CD4-positive, alpha-beta T cell (primary cell): Measurements from ENCODE around the gene LYPD3. TPM values are rescaled to one million over a fixed set of nuclear protein-coding genes. Genes with fewer than 3 reads are reported as not detected.

Experiments used
- ATAC-seq: fragments of 200-7000 bp; cut with Tn5 transposase; one replicate; pipeline ENCODE4 v1.10.0; 2022; ENCODE audit warnings: mild to moderate bottlenecking; ENCODE audit not compliant: poor library complexity
- CTCF ChIA-PET: fragments of 350-600 bp; sonication (Branson Sonifier 250); formaldehyde crosslinking; loops from one replicate; lab custom pipeline; 2021; ENCODE audit warnings: antibody characterized with exemption, inconsistent platforms; lab: Charles Lee
- POLR2A ChIA-PET: fragments of 350-600 bp; sonication (Branson Sonifier 250); formaldehyde crosslinking; loops from one replicate; lab custom pipeline; 2021; ENCODE audit warnings: antibody characterized with exemption, inconsistent platforms; lab: Charles Lee
- DNase-seq, 14 experiments: peaks; one replicate each; pipeline ENCODE4 v3.0.0-alpha.2; 2013 to 2020; ENCODE audit warnings: mixed read lengths in 2 of 14
- H3K27ac ChIP-seq, 2 donors: one replicate each; pipeline versions ENCODE4 v1.5.1 to v1.7.0; 2013; ENCODE audit warnings: low read length in 2 of 2, low read depth in 1 of 2, mild to moderate bottlenecking in 1 of 2
- H3K27me3 ChIP-seq, 2 experiments: 1 replicate in 1 of 2; 2 replicates in 1 of 2; pipeline versions ENCODE4 v1.6.1 to v1.7.0; 2013; ENCODE audit warnings: low read length in 2 of 2, control low read depth in 1 of 2, mild to moderate bottlenecking in 1 of 2, moderate library complexity in 1 of 2; ENCODE audit not compliant: insufficient read depth in 2 of 2, control insufficient read depth in 1 of 2
- H3K36me3 ChIP-seq: one replicate; pipeline ENCODE4 v1.6.1; 2013; ENCODE audit warnings: low read length, control low read depth; ENCODE audit not compliant: insufficient read depth
- H3K4me1 ChIP-seq: one replicate; pipeline ENCODE4 v1.6.1; 2013; ENCODE audit warnings: low read length, control low read depth; ENCODE audit not compliant: insufficient read depth
- H3K4me3 ChIP-seq: one replicate; pipeline ENCODE4 v1.5.1; 2013; ENCODE audit warnings: mild to moderate bottlenecking, low read length, moderate library complexity
- H3K9me3 ChIP-seq, 2 experiments: 1 replicate in 1 of 2; 2 replicates in 1 of 2; pipeline versions ENCODE4 v1.6.1 to v1.7.0; 2013; ENCODE audit warnings: low read length in 2 of 2, mild to moderate bottlenecking in 2 of 2, control low read depth in 1 of 2, moderate library complexity in 1 of 2; ENCODE audit not compliant: control insufficient read depth in 1 of 2, insufficient read depth in 1 of 2
- H3K27ac Mint-ChIP-seq: one replicate; pipeline ENCODE4 v1.8.0; 2020; ENCODE audit warnings: mixed read lengths
- H3K27me3 Mint-ChIP-seq: one replicate; pipeline ENCODE4 v1.8.0; 2021; ENCODE audit warnings: mixed read lengths
- H3K36me3 Mint-ChIP-seq: one replicate; pipeline ENCODE4 v1.8.0; 2021; ENCODE audit warnings: low read depth, mixed read lengths
- H3K4me1 Mint-ChIP-seq: one replicate; pipeline ENCODE4 v1.8.0; 2021; ENCODE audit warnings: low read depth, mixed read lengths
- H3K4me3 Mint-ChIP-seq: one replicate; pipeline ENCODE4 v1.8.0; 2020; ENCODE audit warnings: mild to moderate bottlenecking, mixed read lengths
- H3K9me3 Mint-ChIP-seq: one replicate; pipeline ENCODE4 v1.8.0; 2020; ENCODE audit warnings: mixed read lengths
- intact Hi-C, 2 experiments: fragments of 100-400 bp; cut with DNase I in 1 of 2; cut with micrococcal nuclease in 1 of 2; formaldehyde crosslinking; loops; one replicate each; pipeline versions ENCODE4 v1.15.1 to v1.9.0; 2023 to 2025; cut with DNase I, micrococcal nuclease
- total RNA-seq, 174 experiments: library from RNA in 2 of 174; stranded (reverse) in 2 of 174; gene quantifications; one replicate each; pipeline ENCODE4 v1.2.3 and lab custom pipeline; 2021 to 2026
- TF ChIP-seq, protein P1 (sequence below): fragments of 200-600 bp; IDR thresholded peaks from one replicate; pipeline ENCODE4 v1.8.0; 2022; ENCODE audit warnings: antibody characterized with exemption, mild to moderate bottlenecking

LYPD3 gene
- total RNA-seq, 2 experiments from 2014 or later = 35.6 to 37.3 TPM

DNA sequence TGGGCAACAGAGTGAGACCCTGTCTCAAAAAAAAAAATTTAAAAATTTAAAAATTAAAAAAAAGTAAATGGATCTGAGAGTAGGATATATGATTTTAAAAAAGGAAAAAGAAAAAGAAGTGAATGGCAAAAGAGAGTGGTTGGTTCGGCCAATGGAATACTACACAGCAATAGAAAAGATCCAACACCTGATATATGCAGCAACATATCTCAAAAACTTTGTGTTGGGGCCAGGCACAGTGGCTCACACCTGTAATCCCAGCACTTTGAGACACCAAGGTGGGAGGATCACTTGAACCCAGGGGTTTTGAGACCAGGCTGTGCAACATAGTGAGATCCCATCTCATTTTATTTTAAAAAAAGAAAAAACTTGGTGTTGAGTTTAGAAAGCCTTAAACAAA is 1.4 kb upstream of the LYPD3 start:
- no peak overlapping the region for H3K4me3 Mint-ChIP-seq
- POLR2A ChIA-PET = interaction anchor here (0.9 kb wide), 1 partner anchor 37 kb away, joined by 4 read pairs; no protein-coding TSS in a partner anchor
- H3K4me1 ChIP-seq = peaks cover 81% of the 10 kb centered on the region
- ATAC-seq (no peak), DNase-seq (no peak)
- intact Hi-C loops = loop anchor here in 1 of 2 experiments (10.0 kb wide), 1 partner anchor 288 kb away; the partner anchor contains the start of gene SMG9
- H3K27me3 Mint-ChIP-seq = no peaks in the 10 kb centered on the region
- peaks cover 11% of the 10 kb centered on the region for H3K36me3 Mint-ChIP-seq
- no peaks in the 10 kb centered on the region for H3K27me3 ChIP-seq
- CTCF ChIA-PET = no interaction called here
- H3K27ac Mint-ChIP-seq = peak overlapping the region; percentile 92
- peaks cover 78% of the 10 kb centered on the region for H3K4me1 Mint-ChIP-seq
- H3K9me3 ChIP-seq = no peaks in the 10 kb centered on the region
- H3K36me3 ChIP-seq = no peaks in the 10 kb centered on the region
- TF ChIP-seq, protein P1, sequence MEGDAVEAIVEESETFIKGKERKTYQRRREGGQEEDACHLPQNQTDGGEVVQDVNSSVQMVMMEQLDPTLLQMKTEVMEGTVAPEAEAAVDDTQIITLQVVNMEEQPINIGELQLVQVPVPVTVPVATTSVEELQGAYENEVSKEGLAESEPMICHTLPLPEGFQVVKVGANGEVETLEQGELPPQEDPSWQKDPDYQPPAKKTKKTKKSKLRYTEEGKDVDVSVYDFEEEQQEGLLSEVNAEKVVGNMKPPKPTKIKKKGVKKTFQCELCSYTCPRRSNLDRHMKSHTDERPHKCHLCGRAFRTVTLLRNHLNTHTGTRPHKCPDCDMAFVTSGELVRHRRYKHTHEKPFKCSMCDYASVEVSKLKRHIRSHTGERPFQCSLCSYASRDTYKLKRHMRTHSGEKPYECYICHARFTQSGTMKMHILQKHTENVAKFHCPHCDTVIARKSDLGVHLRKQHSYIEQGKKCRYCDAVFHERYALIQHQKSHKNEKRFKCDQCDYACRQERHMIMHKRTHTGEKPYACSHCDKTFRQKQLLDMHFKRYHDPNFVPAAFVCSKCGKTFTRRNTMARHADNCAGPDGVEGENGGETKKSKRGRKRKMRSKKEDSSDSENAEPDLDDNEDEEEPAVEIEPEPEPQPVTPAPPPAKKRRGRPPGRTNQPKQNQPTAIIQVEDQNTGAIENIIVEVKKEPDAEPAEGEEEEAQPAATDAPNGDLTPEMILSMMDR = no peak
- no peak overlapping the region for H3K27ac ChIP-seq
- H3K9me3 Mint-ChIP-seq = no peaks in the 10 kb centered on the region
- no peak overlapping the region for H3K4me3 ChIP-seq

DNA sequence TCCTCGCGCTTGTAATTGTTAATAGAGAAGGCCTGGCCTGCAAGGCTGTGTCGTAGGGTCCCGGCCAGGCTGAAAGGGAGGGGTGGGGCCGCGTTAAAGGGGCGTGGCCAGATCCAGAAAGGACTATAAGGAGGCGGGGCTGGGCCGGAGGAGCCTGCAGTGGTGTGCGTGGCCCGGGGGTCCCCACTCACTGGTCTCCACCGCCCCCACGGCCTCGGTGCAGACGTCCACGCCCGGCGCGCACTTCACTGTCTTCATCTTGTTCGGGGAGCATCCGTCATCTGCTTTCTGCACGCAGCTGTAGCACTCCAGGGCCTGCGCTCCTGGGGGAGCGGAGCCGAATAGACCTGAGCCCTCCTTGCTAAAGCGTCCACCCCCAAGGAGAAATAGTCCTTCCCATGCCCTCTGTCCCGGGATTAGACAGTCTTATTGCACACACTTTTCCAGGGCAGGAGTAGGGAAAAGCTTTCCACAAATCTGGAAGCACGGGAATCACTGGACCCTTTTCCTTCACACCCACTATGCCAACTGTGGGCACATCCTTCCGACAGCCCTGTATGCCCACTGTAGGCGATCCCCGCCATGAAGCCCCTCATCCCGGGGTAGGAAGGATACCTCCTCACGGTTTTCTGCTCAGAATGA is 1.2 kb downstream of the LYPD3 start:
- Histone ChIP-seq H3K27me3 (no peaks in the 10 kb centered on the region), H3K4me3 (peak overlapping the region; percentile 88), H3K27ac (peak overlapping the region; percentile 85 to 88), H3K9me3 (no peaks in the 10 kb centered on the region), H3K4me1 (peaks cover 57% of the 10 kb centered on the region), H3K36me3 (no peaks in the 10 kb centered on the region)
- no peaks in the 10 kb centered on the region for H3K9me3 Mint-ChIP-seq
- ChIA-PET CTCF (interaction anchor here (1.1 to 4.3 kb wide), 10 partner anchors 9 to 130 kb away, joined by 3 to 30 read pairs (median 8); partner anchors contain the start of gene PHLDB3), POLR2A (interaction anchor here (1.1 to 3.7 kb wide), 25 partner anchors 10 to 1628 kb away, joined by 3 to 88 read pairs (median 7); partner anchors contain the start of genes IRGQ, PHLDB3, PINLYP and PLAUR)
- DNase-seq = peak in 4 of 14 experiments; percentile 65 to 84 (median 74)
- TF ChIP-seq, protein P1 = no peak
- no peaks in the 10 kb centered on the region for H3K27me3 Mint-ChIP-seq
- intact Hi-C loops = loop anchor here in 1 of 2 experiments (5.0 to 10.0 kb wide), 2 partner anchors 133 to 291 kb away; partner anchors contain the start of genes IRGQ, SMG9 and ZNF576
- peaks cover 11% of the 10 kb centered on the region for H3K36me3 Mint-ChIP-seq
- ATAC-seq = no peak
- peak overlapping the region; percentile 95 for H3K4me3 Mint-ChIP-seq
- H3K4me1 Mint-ChIP-seq = peaks cover 74% of the 10 kb centered on the region
- peak overlapping the region; percentile 97 for H3K27ac Mint-ChIP-seq

DNA sequence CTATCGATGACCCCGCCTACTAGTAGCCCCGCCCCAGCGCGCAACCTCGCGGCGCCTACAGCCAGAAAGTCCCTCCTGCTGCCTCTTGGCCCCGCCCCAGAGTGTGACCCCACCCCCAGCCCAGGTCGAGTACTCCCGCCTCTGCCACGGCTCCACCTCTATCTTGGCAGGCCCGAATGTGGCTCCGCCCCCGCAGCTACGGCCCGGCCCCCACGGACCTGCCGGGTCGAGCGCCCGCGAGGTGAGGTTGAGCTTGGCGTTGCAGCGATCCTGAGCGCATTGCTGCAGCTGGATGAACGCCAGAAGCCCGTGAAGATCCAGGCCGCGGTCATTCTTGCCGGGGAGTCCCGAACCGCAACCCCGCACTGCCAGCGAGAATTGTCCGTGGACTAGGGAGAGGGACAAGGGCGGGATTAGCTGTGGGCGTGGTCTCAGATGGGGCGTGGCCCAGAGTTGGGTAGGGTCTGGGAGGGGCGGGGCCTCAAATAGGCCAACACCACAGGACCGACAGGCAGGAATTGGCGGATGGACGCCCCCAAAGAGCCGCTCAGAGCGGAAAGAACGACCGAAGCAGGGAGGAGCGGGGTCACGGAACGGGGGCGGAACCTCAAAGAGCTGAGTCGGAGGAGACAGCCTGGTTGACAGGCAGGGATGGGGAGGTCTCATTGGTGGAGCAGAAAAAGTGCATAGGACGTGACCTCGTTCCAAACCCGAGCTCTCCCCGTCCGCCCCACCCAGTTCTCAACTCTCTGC is 1.9 kb downstream of the LYPD3 start:
- Mint-ChIP-seq H3K36me3 (peaks cover 11% of the 10 kb centered on the region), H3K27me3 (no peaks in the 10 kb centered on the region), H3K27ac (peak overlapping the region; percentile 97), H3K4me3 (peak overlapping the region; percentile 95), H3K9me3 (no peaks in the 10 kb centered on the region), H3K4me1 (peaks cover 67% of the 10 kb centered on the region)
- H3K27ac ChIP-seq = peak overlapping the region; percentile 85 to 88
- TF ChIP-seq, protein P1 = no peak
- ChIA-PET POLR2A (interaction anchor here (0.6 to 3.7 kb wide), 32 partner anchors 10 to 1629 kb away, joined by 3 to 88 read pairs (median 6); partner anchors contain the start of genes IRGQ, PHLDB3, PINLYP and PLAUR), CTCF (interaction anchor here (0.8 to 4.3 kb wide), 14 partner anchors 9 to 205 kb away, joined by 3 to 30 read pairs (median 5); partner anchors contain the start of gene PHLDB3)
- ATAC-seq (peak; percentile 77), DNase-seq (peak; percentile 99 to 100 (median 100))
- H3K4me1 ChIP-seq = peaks cover 50% of the 10 kb centered on the region
- H3K4me3 ChIP-seq = peak overlapping the region; percentile 88
- no peaks in the 10 kb centered on the region for H3K9me3 ChIP-seq
- no peaks in the 10 kb centered on the region for H3K36me3 ChIP-seq
- no peaks in the 10 kb centered on the region for H3K27me3 ChIP-seq
- intact Hi-C loops = loop anchor here (1.0 to 10.0 kb wide), 6 partner anchors 12 to 291 kb away; partner anchors contain the start of genes PHLDB3 (in 2 of the 2), IRGQ (in 1 of the 2), SMG9 (in 1 of the 2) and ZNF576 (in 1 of the 2)
